HG03521 (cell line): ENCODE data around the gene SORCS2.

Experiments
- ATAC-seq: cut with Tn5 transposase; IDR thresholded peaks from one replicate; pipeline ENCODE4 v1.9.1; 2021; ENCODE audit warnings: mild to moderate bottlenecking, moderate library complexity; ENCODE audit not compliant: unreplicated experiment

The SORCS2 gene

GRCh38 chr4:7744142-7744804 lies 551.9 kb downstream of the SORCS2 start:
- no peak for ATAC-seq

- no peak for ATAC-seq
Measured at GRCh38 chr4:7745301-7745885, 553.1 kb downstream of the SORCS2 start.

DNA sequence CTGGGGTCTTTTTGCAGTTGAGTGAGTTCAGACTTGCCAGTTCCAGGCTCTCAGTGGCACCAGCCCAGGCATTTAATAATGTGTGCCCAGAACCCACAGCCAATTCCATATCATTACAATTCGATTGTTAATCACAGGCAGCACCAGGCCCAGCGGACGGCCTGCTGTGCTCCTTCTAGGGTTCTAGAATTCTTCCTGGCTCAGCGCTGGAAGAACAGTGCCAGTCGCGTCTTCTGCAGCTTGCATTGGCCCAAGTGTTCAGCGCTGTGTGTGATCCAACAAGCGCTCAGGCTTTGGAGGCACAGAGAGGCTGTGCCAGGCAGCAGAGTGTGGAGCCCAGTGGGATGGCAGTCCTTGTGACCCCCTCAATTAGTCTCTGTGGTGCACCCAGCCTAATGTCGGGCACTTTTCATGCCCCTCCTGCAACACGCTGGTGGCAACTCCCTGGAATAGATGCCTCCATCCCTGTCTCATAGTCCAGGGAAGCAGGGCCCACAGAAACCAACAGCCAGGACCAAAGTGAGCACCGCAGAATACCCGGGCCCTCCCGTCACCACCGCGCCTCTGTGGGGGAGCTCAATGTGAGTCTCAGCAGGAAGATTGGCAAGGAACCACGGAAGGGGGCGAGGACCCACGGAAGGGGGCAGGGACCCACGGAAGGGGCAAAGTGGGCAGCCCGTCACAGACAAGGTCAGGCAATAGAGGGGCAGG lies 554.2 kb downstream of the SORCS2 start:
- no peak for ATAC-seq

- no peak for ATAC-seq
Measured at GRCh38 chr4:7747062-7747385, 554.7 kb downstream of the SORCS2 start.

DNA sequence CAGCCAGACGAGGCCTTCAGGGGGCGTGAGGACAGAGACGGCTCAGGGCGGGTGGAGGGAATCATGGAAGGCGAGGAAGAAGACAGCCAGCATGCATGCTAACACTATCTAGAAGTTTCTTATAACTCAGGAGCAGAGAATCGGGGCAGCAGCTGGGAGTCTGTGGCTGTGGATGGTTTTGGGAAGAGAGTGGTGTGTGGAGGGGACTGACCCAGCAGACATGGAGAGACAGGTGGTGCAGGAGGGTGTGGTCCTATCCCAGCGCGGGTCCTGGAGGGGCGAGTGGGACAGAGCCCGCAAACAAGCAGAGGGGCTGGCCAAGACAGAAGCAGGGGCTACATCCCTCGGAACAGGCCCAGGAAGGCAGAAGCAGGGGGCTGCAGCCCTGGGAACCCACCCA lies 555.2 kb downstream of the SORCS2 start:
- no peak for ATAC-seq

DNA sequence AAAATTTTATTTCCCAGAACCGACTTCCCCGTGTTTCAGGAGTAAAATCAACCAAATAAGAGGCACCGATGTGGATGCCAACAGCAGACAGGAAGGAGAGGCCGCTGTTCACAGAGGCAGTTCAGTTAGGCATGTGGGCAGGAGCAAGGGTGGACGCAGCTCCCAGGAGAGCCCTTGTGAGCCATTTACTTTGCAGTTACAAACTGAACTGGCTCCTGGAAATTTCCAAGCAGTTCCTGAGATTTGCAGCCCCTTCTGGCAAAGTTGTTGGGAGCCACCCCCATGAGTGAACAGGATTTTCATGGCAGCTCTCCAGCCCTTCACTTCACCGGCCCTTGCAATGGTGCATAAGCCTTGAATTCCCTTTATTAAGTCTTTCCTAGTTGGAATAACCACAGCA lies 558.2 kb downstream of the SORCS2 start:
- ATAC-seq = no peak

- ATAC-seq = no peak
Measured at GRCh38 chr4:7750972-7751371, 558.6 kb downstream of the SORCS2 start.

DNA sequence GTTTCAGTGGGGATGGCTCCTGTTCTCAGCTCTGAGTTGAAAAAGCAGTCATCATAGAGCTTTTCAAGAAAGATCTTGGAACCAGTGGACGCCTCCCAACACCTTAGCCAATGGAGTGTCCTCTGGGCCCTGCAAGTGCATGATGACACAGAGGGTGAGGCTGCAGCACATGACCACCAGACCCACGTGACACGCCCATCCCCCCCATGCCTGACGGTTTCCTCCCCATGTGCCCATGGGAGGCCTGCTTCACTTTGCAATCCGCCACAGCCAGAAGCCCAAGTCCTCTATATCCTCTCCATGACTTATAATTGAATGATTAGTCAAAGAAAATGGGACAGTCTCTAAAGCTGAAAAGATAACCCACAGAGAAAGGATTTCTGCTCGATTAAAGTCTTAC lies 560.3 kb downstream of the SORCS2 start:
- no peak for ATAC-seq

- ATAC-seq = no peak
Measured at GRCh38 chr4:7753271-7753670, 560.9 kb downstream of the SORCS2 start.

DNA sequence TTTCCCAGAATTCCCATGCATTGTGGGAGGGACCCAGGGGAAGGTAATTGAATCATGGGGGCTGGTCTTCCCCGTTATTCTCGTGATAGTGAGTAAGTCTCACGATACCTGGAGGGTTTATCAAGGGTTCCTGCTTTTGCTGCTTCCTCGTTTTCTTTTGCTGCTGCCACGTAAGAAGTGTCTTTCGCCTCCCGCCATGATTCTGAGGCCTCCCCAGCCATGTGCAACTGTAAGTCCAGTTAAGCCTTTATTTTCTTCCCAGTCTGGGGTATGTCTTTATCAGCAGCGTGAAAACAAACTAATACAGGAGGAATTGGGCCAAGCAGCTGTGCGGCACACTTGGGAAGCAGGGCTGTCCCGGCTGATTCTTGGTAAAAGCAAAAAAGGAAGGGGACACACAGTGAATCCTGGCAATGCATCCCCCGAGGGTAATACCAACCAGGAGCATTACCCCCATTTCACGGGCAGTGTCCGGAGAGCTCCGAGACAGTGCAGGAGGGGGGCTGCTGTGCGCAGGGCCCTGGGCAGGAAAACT lies 561.7 kb downstream of the SORCS2 start:
- ATAC-seq = no peak

DNA sequence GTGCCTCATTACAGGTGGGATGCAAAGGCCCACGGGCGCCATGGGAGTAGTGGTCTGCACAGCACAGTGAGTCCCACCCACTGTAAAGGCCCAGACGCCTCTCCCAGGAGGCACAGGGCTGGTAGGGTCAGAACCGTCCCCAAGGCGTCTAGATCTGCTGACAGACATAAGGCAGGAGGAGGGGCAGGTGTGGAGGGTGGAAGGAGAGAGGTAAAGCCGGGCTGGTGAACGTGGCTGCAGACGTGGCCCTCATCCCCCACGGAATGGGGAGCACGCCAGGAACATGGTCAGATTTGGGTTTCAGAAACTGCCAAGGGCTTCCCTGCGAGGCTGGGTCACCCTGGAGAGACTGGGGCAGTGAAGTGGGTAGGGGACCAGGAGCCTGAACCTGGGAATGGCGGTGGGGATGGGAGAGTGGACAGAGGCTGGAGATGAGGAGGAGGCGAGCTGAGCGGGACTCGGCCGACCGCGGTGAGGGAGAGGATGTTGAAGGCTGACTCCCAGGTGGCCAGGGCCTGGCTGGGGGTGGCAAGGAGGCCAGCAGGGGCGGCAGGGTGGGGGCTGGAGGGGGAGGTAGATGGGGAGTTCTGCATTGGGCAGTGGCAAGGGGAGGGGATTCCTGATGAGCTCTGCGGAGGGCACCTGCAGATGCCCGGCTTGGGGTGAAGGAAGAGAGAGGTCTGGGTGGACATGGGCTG lies 562.4 kb downstream of the SORCS2 start:
- no peak for ATAC-seq

DNA sequence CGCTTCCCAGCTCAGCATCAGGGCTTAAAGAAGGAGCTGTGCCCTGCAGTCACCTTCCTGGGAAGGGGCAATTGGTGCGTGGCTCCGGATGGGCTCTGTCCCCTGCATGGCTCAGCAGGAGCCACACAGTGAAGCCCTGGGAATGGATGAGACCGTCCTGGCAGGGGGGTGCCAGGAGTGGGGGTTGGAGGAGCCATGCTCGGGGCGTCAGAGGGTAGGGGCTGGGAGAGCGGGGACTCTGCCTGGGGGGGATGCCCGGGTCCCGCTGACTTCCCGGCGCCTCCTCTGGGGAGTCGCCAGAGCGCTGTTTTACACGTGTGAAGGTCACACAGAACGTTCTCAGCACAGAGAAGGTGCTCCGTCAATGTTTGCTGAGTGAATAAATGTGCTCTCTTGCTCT lies 563.2 kb downstream of the SORCS2 start:
- no peak for ATAC-seq

DNA sequence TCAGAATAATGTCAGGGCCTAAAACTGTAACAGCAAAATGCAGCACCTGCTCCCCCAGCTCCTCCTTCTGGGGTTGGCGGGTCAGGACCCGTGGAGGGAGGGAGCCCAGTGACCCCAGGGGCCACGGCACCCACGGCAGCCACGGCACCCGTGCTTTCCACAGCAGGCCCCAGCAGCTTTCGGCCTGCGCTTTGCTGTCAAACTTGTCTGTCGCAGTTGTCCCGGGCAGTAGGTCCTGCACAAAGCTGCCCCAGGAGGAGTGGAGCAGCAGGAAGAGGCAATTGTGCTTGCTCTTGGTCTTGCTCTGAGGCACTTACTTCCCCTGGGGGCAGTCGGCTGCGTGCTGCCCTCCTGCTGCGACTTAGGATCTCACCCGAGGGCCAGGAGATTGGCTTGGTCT lies 563.7 kb downstream of the SORCS2 start:
- no peak for ATAC-seq

DNA sequence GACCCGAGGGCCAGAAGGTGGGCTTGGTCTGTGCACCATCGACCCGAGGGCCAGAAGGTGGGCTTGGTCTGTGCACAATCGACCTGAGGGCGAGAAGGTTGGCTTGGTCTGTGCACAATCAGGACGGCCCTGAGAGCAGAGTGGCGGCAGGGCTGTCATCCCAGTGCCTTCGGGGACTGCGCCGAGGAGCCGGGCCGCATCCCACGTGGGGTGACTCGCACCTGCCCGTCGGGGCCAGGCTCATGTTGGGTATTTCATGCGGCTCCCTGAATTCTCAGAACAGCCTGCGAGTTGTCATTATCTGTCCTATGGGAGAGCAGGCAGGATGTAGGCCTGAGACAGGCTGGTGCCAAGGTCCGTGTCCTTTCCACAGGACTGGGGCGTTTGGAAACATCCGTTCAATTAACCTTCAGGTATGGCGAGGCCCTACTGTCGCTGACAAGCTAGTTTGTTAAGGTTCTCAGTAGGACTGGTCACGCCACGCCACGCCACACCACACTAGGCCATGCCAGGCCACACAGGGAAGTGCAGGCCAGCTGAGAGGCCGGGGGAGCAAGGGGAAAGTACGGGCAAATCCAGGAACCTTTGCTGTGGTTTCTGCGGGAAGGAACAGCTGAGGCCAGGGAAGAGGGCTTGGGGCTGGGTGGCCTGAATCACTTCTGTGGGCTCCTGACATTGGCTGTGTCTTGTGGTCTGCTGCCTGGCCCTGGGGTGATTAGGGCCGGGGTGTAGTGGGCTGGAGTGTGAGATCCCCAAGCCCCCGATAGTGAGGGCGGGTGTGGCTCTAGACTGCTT lies 564.4 kb downstream of the SORCS2 start:
- no peak for ATAC-seq

DNA sequence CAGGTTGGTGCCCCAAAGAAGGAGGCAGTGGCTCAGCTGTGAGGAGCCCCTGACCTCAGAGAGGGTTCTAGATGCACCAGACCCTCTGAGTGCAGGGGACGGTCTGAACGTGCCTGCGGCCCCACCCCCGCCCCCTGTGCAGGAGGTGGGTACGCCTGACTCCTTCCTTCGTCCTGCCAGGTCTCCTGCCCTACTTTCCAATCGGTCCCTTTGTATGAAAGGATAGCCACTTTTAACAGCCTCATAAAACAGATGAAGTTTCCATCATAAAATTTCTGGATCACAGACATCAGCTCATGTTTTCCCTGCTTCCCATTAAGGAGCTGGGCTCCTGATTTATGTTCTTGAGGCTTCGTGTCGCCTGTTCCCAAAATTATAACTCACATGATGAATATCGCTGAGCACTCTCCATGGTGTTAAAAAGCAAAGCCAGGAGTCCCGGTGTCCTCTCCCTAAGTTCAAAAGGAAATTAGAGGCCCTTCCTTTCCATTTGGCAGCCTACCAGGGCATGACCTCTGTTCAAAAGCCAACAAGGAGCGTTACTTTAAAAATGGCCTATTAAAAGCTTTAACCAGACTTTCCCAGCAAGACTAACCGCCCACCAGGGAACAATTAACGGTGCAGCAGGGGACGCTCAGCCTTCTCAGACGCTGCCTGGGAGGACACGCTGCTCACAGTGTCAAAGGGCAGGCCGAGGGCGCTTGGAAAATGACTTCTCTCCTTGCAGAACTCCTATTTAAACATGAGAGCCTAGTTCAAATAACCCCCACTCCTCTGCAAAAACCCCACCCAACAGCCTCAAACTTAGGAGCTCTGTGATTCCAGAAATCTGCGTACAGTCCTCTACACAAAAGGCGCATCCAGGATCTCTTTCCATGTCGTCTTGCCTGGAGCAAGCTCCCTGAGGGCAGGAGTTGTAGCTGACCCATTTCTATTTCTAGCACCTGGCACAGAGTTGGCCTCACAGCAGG lies 565.4 kb downstream of the SORCS2 start:
- no peak for ATAC-seq

DNA sequence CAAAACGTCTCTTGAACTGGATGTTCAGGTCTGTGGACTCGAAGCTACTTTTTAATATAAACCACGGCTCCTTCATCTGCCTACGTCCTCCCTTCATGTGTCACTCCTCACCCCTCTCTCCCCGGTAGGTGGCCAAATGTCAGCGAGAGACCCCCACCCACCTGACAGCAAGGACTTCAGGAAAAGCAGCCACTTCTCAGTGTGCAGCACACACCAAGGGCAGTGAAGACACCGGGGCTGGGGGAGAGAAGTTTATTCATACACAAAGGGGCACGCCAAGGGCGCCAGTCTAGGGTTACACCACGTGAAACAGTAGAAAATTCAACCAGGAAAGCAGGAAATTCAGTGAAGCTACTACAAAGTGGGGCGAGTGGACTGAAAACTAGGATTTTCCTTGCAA lies 566.1 kb downstream of the SORCS2 start:
- ATAC-seq = no peak

GRCh38 chr4:7759216-7759615 lies 566.9 kb downstream of the SORCS2 start:
- no peak for ATAC-seq

- ATAC-seq = no peak
Measured at GRCh38 chr4:7759635-7760034, 567.3 kb downstream of the SORCS2 start.

- no peak for ATAC-seq
Measured at GRCh38 chr4:7760228-7760627, 567.9 kb downstream of the SORCS2 start.

- ATAC-seq = no peak
Measured at GRCh38 chr4:7760706-7761105, 568.4 kb downstream of the SORCS2 start.
